Measurements from ENCODE around the gene HOMER1.

DNA sequence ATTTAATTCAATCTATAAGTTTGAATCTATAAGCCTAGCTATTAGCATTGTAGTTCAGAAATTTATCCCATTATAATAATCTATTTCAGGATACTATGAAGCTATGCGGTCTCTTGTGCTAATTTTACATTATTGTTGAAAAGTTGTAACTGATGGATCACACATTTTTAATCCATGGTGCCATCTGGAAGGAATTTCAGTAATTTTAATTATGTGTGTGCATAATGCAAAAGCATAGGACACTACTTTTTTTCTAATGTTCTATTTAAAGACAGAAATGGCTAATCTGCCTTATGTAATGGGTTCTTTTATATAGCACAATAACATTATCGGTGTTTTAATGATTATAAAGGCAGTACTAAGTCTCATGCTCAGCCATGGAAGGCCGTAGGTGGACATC lies 90.6 kb downstream of the HOMER1 start:
- TF ChIP-seq, protein P1, sequence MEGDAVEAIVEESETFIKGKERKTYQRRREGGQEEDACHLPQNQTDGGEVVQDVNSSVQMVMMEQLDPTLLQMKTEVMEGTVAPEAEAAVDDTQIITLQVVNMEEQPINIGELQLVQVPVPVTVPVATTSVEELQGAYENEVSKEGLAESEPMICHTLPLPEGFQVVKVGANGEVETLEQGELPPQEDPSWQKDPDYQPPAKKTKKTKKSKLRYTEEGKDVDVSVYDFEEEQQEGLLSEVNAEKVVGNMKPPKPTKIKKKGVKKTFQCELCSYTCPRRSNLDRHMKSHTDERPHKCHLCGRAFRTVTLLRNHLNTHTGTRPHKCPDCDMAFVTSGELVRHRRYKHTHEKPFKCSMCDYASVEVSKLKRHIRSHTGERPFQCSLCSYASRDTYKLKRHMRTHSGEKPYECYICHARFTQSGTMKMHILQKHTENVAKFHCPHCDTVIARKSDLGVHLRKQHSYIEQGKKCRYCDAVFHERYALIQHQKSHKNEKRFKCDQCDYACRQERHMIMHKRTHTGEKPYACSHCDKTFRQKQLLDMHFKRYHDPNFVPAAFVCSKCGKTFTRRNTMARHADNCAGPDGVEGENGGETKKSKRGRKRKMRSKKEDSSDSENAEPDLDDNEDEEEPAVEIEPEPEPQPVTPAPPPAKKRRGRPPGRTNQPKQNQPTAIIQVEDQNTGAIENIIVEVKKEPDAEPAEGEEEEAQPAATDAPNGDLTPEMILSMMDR (IDR thresholded peaks at IDR 0.05) = no peak
- no peak for TF ChIP-seq POLR2A (IDR thresholded peaks at IDR 0.05)

All from esophagus squamous epithelium (tissue), 4 donors.